Measurements from ENCODE around the gene ALOXE3.

DNA sequence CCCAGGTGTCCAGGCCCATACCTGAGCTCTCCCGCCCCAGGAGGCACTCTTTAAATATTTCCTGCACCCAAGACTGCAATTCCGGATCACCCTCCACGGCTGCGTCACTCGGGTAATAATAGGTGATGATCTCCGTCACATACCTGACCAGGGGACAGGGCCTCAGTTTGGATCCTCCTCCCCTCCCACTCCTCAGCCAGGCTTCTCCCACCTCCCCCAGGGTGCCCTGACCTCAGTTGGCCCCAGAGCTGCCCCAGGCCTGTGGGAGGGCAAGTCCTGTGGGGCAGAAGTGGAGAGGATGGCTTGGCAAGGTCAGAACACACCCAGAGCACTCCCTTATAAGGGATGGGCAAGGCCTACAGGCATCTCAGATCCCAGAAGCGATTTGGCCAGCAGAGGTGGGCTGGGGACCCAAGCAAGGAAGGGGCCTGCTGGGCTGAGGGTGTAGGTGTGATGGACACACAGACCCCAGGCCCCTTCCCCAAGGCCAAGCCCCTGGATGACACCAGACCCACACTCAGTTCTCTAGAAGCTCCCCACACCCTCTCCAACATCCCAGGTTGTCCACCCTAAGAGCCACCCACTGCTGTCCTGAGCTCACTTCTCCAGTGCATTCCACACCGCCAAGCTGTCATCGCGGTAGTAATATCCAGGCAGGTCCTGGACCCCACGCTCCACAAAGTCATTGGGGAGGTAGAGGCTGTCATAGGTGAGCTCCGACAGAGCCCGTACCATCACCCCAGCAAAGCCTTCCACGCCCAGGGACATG, 42.6 kb downstream of the ALOXE3 start:
- TF ChIP-seq, protein P1, sequence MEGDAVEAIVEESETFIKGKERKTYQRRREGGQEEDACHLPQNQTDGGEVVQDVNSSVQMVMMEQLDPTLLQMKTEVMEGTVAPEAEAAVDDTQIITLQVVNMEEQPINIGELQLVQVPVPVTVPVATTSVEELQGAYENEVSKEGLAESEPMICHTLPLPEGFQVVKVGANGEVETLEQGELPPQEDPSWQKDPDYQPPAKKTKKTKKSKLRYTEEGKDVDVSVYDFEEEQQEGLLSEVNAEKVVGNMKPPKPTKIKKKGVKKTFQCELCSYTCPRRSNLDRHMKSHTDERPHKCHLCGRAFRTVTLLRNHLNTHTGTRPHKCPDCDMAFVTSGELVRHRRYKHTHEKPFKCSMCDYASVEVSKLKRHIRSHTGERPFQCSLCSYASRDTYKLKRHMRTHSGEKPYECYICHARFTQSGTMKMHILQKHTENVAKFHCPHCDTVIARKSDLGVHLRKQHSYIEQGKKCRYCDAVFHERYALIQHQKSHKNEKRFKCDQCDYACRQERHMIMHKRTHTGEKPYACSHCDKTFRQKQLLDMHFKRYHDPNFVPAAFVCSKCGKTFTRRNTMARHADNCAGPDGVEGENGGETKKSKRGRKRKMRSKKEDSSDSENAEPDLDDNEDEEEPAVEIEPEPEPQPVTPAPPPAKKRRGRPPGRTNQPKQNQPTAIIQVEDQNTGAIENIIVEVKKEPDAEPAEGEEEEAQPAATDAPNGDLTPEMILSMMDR (IDR thresholded peaks at IDR 0.05), result no peak
- TF ChIP-seq POLR2AphosphoS5 (IDR thresholded peaks at IDR 0.05), result no peak
- no peak for TF ChIP-seq EP300 (IDR thresholded peaks at IDR 0.05)

Measured in sigmoid colon (tissue), 4 donors.